Measurements from ENCODE around the gene ABR. TPM values are rescaled to one million over a fixed set of nuclear protein-coding genes. Genes with fewer than 3 reads are reported as not detected.

The ABR gene
- total RNA-seq, 2 donors from 2014 or later = 159 to 200 TPM

- no peak for DNase-seq (ENCODE audit: low spot score)
- Histone ChIP-seq H3K4me3 (no peak overlapping the region), H3K4me1 (ENCODE audit: control insufficient read depth in 1 of 2, low read depth in 2 of 2) (no peaks in the 10 kb centered on the region), H3K9me3 (no peaks in the 10 kb centered on the region), H3K27me3 (replicated peaks; ENCODE audit: insufficient read depth) (no peaks in the 10 kb centered on the region), H3K36me3 (no peaks in the 10 kb centered on the region), H3K27ac (no peak overlapping the region)
- TF ChIP-seq CTCF (IDR thresholded peaks at IDR 0.05) = no peak
- no peak for ATAC-seq (ENCODE audit: insufficient number of reproducible peaks, low FRiP score, low read depth)
Observed at GRCh38 chr17:1221209-1221608, 41.4 kb upstream of the ABR start.

- H3K4me3 ChIP-seq = no peak overlapping the region
- no peak overlapping the region for H3K27ac ChIP-seq
- no peaks in the 10 kb centered on the region for H3K4me1 ChIP-seq (ENCODE audit: control insufficient read depth in 1 of 2, low read depth in 2 of 2)
- H3K36me3 ChIP-seq = no peaks in the 10 kb centered on the region
- no peak for ATAC-seq (ENCODE audit: insufficient number of reproducible peaks, low FRiP score, low read depth)
- no peak for TF ChIP-seq CTCF (IDR thresholded peaks at IDR 0.05)
- no peaks in the 10 kb centered on the region for H3K27me3 ChIP-seq (replicated peaks; ENCODE audit: insufficient read depth)
- H3K9me3 ChIP-seq = no peaks in the 10 kb centered on the region
- DNase-seq (ENCODE audit: low spot score) = no peak
Observed at GRCh38 chr17:1220346-1220745, 40.6 kb upstream of the ABR start.

- no peak for TF ChIP-seq CTCF (IDR thresholded peaks at IDR 0.05)
- Histone ChIP-seq H3K27ac (no peak overlapping the region), H3K36me3 (no peaks in the 10 kb centered on the region), H3K4me1 (ENCODE audit: control insufficient read depth in 1 of 2, low read depth in 2 of 2) (no peaks in the 10 kb centered on the region), H3K4me3 (no peak overlapping the region), H3K27me3 (replicated peaks; ENCODE audit: insufficient read depth) (no peaks in the 10 kb centered on the region), H3K9me3 (no peaks in the 10 kb centered on the region)
- DNase-seq (ENCODE audit: low spot score) (no peak), ATAC-seq (ENCODE audit: insufficient number of reproducible peaks, low FRiP score, low read depth) (no peak)
Observed at GRCh38 chr17:1217089-1217385, 37.3 kb upstream of the ABR start.

- no peaks in the 10 kb centered on the region for H3K9me3 ChIP-seq
- no peaks in the 10 kb centered on the region for H3K27me3 ChIP-seq (replicated peaks; ENCODE audit: insufficient read depth)
- no peak overlapping the region for H3K27ac ChIP-seq
- no peaks in the 10 kb centered on the region for H3K4me1 ChIP-seq (ENCODE audit: control insufficient read depth in 1 of 2, low read depth in 2 of 2)
- no peak for DNase-seq (ENCODE audit: low spot score)
- no peak for TF ChIP-seq CTCF (IDR thresholded peaks at IDR 0.05)
- H3K4me3 ChIP-seq = no peak overlapping the region
- no peaks in the 10 kb centered on the region for H3K36me3 ChIP-seq
- no peak for ATAC-seq (ENCODE audit: insufficient number of reproducible peaks, low FRiP score, low read depth)
Observed at GRCh38 chr17:1216217-1217088, 36.7 kb upstream of the ABR start.

- Histone ChIP-seq H3K27me3 (replicated peaks; ENCODE audit: insufficient read depth) (no peaks in the 10 kb centered on the region), H3K4me3 (no peak overlapping the region), H3K9me3 (no peaks in the 10 kb centered on the region), H3K36me3 (no peaks in the 10 kb centered on the region), H3K27ac (no peak overlapping the region), H3K4me1 (ENCODE audit: control insufficient read depth in 1 of 2, low read depth in 2 of 2) (no peaks in the 10 kb centered on the region)
- ATAC-seq (ENCODE audit: insufficient number of reproducible peaks, low FRiP score, low read depth) = no peak
- DNase-seq (ENCODE audit: low spot score) = no peak
- TF ChIP-seq CTCF (IDR thresholded peaks at IDR 0.05) = no peak
Observed at GRCh38 chr17:1212946-1213345, 33.2 kb upstream of the ABR start.
